Measurements from ENCODE around the gene HARS2. TPM values are rescaled to one million over a fixed set of nuclear protein-coding genes. Genes with fewer than 3 reads are reported as not detected.

Gene HARS2, protein sequence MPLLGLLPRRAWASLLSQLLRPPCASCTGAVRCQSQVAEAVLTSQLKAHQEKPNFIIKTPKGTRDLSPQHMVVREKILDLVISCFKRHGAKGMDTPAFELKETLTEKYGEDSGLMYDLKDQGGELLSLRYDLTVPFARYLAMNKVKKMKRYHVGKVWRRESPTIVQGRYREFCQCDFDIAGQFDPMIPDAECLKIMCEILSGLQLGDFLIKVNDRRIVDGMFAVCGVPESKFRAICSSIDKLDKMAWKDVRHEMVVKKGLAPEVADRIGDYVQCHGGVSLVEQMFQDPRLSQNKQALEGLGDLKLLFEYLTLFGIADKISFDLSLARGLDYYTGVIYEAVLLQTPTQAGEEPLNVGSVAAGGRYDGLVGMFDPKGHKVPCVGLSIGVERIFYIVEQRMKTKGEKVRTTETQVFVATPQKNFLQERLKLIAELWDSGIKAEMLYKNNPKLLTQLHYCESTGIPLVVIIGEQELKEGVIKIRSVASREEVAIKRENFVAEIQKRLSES
- total RNA-seq, result 10 to 100 TPM; 30.3 to 60.6 (median 41.4) TPM

- Histone ChIP-seq H3K27me3 (no peaks in the 10 kb centered on the region), H3K9me3 (no peaks in the 10 kb centered on the region), H3K4me1 (peaks cover 14 to 30% (median 16%) of the 10 kb centered on the region in 4 donors), H3K4me3 (peak within 1 kb of the TSS; percentile 64 to 75 (median 70)), H3K27ac (peak within 1 kb of the TSS; percentile 89 to 94 (median 92)), H3K36me3 (peaks cover 0 to 44% (median 17%) of the 10 kb centered on the region in 4 donors)
- TF ChIP-seq POLR2A (IDR thresholded peaks at IDR 0.05) (peak; percentile 75), POLR2AphosphoS5 (IDR thresholded peaks at IDR 0.05) (peak; percentile 71 to 87 (median 81)), EP300 (IDR thresholded peaks at IDR 0.05; ENCODE audit: low read depth) (no peak)
- TF ChIP-seq, protein P1, sequence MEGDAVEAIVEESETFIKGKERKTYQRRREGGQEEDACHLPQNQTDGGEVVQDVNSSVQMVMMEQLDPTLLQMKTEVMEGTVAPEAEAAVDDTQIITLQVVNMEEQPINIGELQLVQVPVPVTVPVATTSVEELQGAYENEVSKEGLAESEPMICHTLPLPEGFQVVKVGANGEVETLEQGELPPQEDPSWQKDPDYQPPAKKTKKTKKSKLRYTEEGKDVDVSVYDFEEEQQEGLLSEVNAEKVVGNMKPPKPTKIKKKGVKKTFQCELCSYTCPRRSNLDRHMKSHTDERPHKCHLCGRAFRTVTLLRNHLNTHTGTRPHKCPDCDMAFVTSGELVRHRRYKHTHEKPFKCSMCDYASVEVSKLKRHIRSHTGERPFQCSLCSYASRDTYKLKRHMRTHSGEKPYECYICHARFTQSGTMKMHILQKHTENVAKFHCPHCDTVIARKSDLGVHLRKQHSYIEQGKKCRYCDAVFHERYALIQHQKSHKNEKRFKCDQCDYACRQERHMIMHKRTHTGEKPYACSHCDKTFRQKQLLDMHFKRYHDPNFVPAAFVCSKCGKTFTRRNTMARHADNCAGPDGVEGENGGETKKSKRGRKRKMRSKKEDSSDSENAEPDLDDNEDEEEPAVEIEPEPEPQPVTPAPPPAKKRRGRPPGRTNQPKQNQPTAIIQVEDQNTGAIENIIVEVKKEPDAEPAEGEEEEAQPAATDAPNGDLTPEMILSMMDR (IDR thresholded peaks at IDR 0.05), result no peak
- intact Hi-C loops (cut with DNase I; ENCODE audit: low total_unique reads) (no loop called here), in situ Hi-C loops (cut with MboI; ENCODE audit: low pct_ligation_motif_present in 1 of 4, low pct_unique_long_range_greater_than_20kb in 1 of 4, low sequenced_read_pairs in 3 of 4) (loop anchor here in 1 of 4 donors (25.0 kb wide), 1 partner anchor 279 kb away; the partner anchor contains the start of gene ANKHD1)
- peak; percentile 94 for DNase-seq
- 0 to 1% methylated on average over 2 to 61 of the region's 61 CpGs for WGBS, 2 donors (ENCODE audit: low coverage in 1 of 2)
Measured at GRCh38 chr5:140690941-140691924, at the start of gene HARS2, which contains the start of gene HARS1. TSS of gene HARS2 (plus strand) at chr5:140691455. CDS start at chr5:140691649, 194 bp downstream. TSS of gene HARS1 (minus strand) at chr5:140691370. CDS start at chr5:140691304, 66 bp downstream.

- in situ Hi-C loops (cut with MboI; ENCODE audit: low pct_ligation_motif_present in 1 of 4, low pct_unique_long_range_greater_than_20kb in 1 of 4, low sequenced_read_pairs in 3 of 4) (no loop called here), intact Hi-C loops (cut with DNase I; ENCODE audit: low total_unique reads) (no loop called here)
- peaks cover 13 to 32% (median 24%) of the 10 kb centered on the region in 4 donors for H3K4me1 ChIP-seq
- H3K9me3 ChIP-seq, result no peaks in the 10 kb centered on the region
- no peaks in the 10 kb centered on the region for H3K36me3 ChIP-seq
- no peak for DNase-seq
- H3K27me3 ChIP-seq, result no peaks in the 10 kb centered on the region
- no peak overlapping the region for H3K27ac ChIP-seq
- H3K4me3 ChIP-seq, result no peak overlapping the region
- WGBS, 2 donors (ENCODE audit: low coverage in 1 of 2), result 86% methylated on average over 8 of the region's 8 CpGs; no CpG with 5 or more reads in 1 of the 2 donors
- TF ChIP-seq EP300 (IDR thresholded peaks at IDR 0.05; ENCODE audit: low read depth) (no peak), POLR2AphosphoS5 (IDR thresholded peaks at IDR 0.05) (no peak)
- TF ChIP-seq, protein P1 (IDR thresholded peaks at IDR 0.05), result no peak
Measured at GRCh38 chr5:140641716-140642115, 49.5 kb upstream of the HARS2 start.

GRCh38 chr5:140642718-140643117 is 48.5 kb upstream of the HARS2 start:
- WGBS, 2 donors (ENCODE audit: low coverage in 1 of 2), result 78% methylated on average over 3 of the region's 3 CpGs; no CpG with 5 or more reads in 1 of the 2 donors
- no peaks in the 10 kb centered on the region for H3K9me3 ChIP-seq
- H3K36me3 ChIP-seq, result no peaks in the 10 kb centered on the region
- H3K4me3 ChIP-seq, result no peak overlapping the region
- no peak for DNase-seq
- no peak for TF ChIP-seq EP300 (IDR thresholded peaks at IDR 0.05; ENCODE audit: low read depth)
- TF ChIP-seq POLR2A (IDR thresholded peaks at IDR 0.05), result no peak
- no peak for TF ChIP-seq POLR2AphosphoS5 (IDR thresholded peaks at IDR 0.05)
- TF ChIP-seq, protein P1 (IDR thresholded peaks at IDR 0.05), result no peak
- H3K27me3 ChIP-seq, result no peaks in the 10 kb centered on the region
- intact Hi-C loops (cut with DNase I; ENCODE audit: low total_unique reads) (no loop called here), in situ Hi-C loops (cut with MboI; ENCODE audit: low pct_ligation_motif_present in 1 of 4, low pct_unique_long_range_greater_than_20kb in 1 of 4, low sequenced_read_pairs in 3 of 4) (no loop called here)
- peaks cover 14 to 34% (median 26%) of the 10 kb centered on the region in 4 donors for H3K4me1 ChIP-seq
- H3K27ac ChIP-seq, result no peak overlapping the region
